Left ventricle myocardium inferior (tissue), 1 donor: ENCODE data around the gene SACM1L. TPM values are rescaled to one million over a fixed set of nuclear protein-coding genes. Genes with fewer than 3 reads are reported as not detected.
A peak's percentile ranks its signal among the peaks of the same experiment; 100 is the strongest.

Experiments used
- DNase-seq: peaks from one replicate; pipeline ENCODE4 v3.0.0-alpha.2; 2020
- H3K27ac ChIP-seq: fragments of 200-600 bp; replicated peaks from 2 replicates; pipeline ENCODE4 v1.8.0; 2021
- H3K27me3 ChIP-seq: fragments of 200-600 bp; 2 replicates; pipeline ENCODE4 v1.8.0; 2021; ENCODE audit warnings: low read depth
- H3K36me3 ChIP-seq: fragments of 200-600 bp; 2 replicates; pipeline ENCODE4 v1.8.0; 2021
- H3K4me1 ChIP-seq: fragments of 200-600 bp; 2 replicates; pipeline ENCODE4 v1.8.0; 2021
- H3K4me3 ChIP-seq: fragments of 200-600 bp; 2 replicates; pipeline ENCODE4 v1.8.0; 2021; ENCODE audit warnings: mild to moderate bottlenecking, moderate library complexity
- H3K9me3 ChIP-seq: fragments of 200-600 bp; replicated peaks from 2 replicates; pipeline ENCODE4 v1.8.0; 2021
- CTCF ChIP-seq: fragments of 200-600 bp; IDR thresholded peaks from 2 replicates; pipeline ENCODE4 v1.8.0; 2021; ENCODE audit warnings: antibody characterized with exemption, mild to moderate bottlenecking, borderline replicate concordance
- intact Hi-C: fragments of 100-400 bp; cut with micrococcal nuclease; formaldehyde crosslinking; loops from one replicate; pipeline ENCODE4 v1.11.0; 2022
- total RNA-seq: library from RNA; stranded (reverse); fragmentation: NEBNext Ultra II Directional; extraction: Animal tissue kit (Norgen Biotek cat#: 25700); gene quantifications from one replicate; pipeline ENCODE4 v1.2.1, GENCODE V29; 2021
- donor health status: DM: no; HTN: yes; CAD: no; lungs with severe emphysema.

The SACM1L gene
- total RNA-seq, 1 donor from 2014 or later: 20.9 TPM

- intact Hi-C loops: no loop called here
- no peak for TF ChIP-seq CTCF
- H3K27ac ChIP-seq: no peak overlapping the region
- H3K4me1 ChIP-seq: peaks cover 45% of the 10 kb centered on the region
- no peak for DNase-seq
- H3K4me3 ChIP-seq: peak overlapping the region; percentile 36
- H3K27me3 ChIP-seq: no peaks in the 10 kb centered on the region
- H3K36me3 ChIP-seq: no peaks in the 10 kb centered on the region
- H3K9me3 ChIP-seq: no peaks in the 10 kb centered on the region
These were observed 28.7 kb upstream of the SACM1L start for GRCh38 chr3:45660567-45660901.

DNA sequence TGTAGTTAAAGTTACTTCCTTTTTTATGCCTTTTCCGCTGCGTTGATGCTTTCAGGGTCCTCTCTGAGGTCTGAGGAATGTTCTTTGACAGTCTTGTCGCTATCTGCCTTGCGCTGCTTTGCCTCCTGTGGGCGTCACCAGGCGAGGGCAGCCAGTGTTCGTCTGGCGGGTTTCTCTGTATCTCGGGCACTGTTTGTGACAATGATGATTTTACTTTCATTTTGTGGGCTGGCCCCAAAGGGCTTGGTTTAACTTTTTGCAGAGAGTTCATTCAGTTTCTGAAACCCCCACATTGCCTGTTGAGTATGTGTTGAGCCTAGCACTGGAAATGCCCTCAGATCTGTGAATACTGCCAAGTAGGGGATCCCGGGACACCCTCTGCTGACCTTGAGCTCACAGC, 24.6 kb upstream of the SACM1L start:
- TF ChIP-seq CTCF: no peak
- intact Hi-C loops: no loop called here
- Histone ChIP-seq H3K36me3 (peaks cover 25% of the 10 kb centered on the region), H3K4me1 (peaks cover 68% of the 10 kb centered on the region), H3K27me3 (no peaks in the 10 kb centered on the region), H3K27ac (peak overlapping the region; percentile 55), H3K9me3 (no peaks in the 10 kb centered on the region), H3K4me3 (peak overlapping the region; percentile 52)
- no peak for DNase-seq

GRCh38 chr3:45665101-45665572, 24.1 kb upstream of the SACM1L start:
- intact Hi-C loops: no loop called here

DNA sequence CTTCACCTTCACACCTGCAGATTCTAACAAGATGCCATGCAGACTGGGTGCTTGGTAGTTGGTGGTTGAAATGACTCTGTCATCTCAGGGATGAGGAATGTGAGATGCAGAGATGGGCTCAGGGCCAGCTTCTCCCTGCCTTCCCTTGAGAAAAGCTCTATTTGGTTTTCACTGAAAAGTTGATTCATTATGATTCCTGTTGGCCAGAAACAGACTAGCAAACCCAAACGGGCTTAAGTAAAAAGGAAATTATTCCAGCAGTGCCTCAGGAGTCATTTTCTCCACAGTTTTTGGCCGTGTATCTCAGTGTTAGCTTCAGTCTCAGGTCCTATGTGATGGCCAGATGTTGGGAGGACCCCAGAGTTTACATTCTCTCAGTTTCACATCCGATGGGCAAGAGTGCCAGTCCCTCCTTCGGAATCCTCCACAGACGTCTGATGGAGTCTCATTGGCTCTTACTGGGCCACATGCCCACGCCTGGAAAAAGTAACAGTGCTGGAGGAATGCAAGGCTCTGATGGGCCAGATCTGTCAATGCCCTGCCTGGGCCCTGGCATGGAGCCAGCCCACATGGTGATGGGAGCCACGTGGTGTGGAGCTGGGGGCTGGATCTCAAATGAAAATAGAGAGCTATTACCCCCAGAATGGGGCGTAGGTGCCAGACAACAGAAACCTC, 22.3 kb upstream of the SACM1L start:
- H3K9me3 ChIP-seq: no peaks in the 10 kb centered on the region
- no peak overlapping the region for H3K4me3 ChIP-seq
- H3K27me3 ChIP-seq: no peaks in the 10 kb centered on the region
- TF ChIP-seq CTCF: no peak
- peak; percentile 60 for DNase-seq
- peaks cover 80% of the 10 kb centered on the region for H3K4me1 ChIP-seq
- H3K36me3 ChIP-seq: peaks cover 27% of the 10 kb centered on the region
- intact Hi-C loops: no loop called here
- H3K27ac ChIP-seq: peak overlapping the region; percentile 47

More at GRCh38 chr3:45665101-45665572, 24.1 kb upstream of the SACM1L start:
- Histone ChIP-seq H3K36me3 (peaks cover 26% of the 10 kb centered on the region), H3K27ac (peak overlapping the region; percentile 55), H3K27me3 (no peaks in the 10 kb centered on the region), H3K4me3 (peak overlapping the region; percentile 52), H3K9me3 (no peaks in the 10 kb centered on the region), H3K4me1 (peaks cover 67% of the 10 kb centered on the region)
- DNase-seq: no peak
- peak; percentile 69 for TF ChIP-seq CTCF

DNA sequence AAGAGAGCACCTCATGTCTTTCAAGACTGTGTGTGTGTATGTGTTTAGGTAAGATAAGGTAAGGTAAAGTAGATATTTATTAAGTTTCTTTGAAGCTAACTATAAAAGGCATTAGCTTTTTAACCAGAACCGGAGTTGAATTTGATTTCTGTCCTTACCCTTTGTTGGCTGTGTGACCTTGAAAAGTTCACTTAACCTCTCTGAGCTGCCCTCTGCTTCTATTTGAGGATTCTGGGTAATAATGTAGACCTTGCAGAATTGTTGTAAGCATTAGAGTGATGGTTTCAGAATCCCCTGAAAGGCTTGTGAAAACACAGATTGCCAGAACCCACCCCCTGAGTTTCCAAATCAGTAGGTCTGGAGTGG, 21.6 kb upstream of the SACM1L start:
- Histone ChIP-seq H3K27me3 (no peaks in the 10 kb centered on the region), H3K27ac (peak overlapping the region; percentile 47), H3K36me3 (peaks cover 33% of the 10 kb centered on the region), H3K9me3 (no peaks in the 10 kb centered on the region), H3K4me3 (no peak overlapping the region), H3K4me1 (peaks cover 86% of the 10 kb centered on the region)
- intact Hi-C loops: no loop called here
- DNase-seq: no peak
- TF ChIP-seq CTCF: no peak
